Mesothelial cell of epicardium (in vitro differentiated cells): ENCODE data around the gene SLC6A15. TPM values are rescaled to one million over a fixed set of nuclear protein-coding genes. Genes with fewer than 3 reads are reported as not detected.

ENCODE experiments used
- DNase-seq, 2 experiments: peaks; one replicate each; pipeline ENCODE4 v3.0.0; 2021; ENCODE audit warnings: low spot score in 2 of 2; ENCODE audit not compliant: unreplicated experiment in 2 of 2
- H3K27ac Mint-ChIP-seq: 2 replicates; pipeline ENCODE4 v1.8.0; 2021; ENCODE audit warnings: mixed read lengths
- H3K27me3 Mint-ChIP-seq: 2 replicates; pipeline ENCODE4 v1.8.0; 2021; ENCODE audit warnings: low read depth, mixed read lengths
- H3K36me3 Mint-ChIP-seq: 2 replicates; pipeline ENCODE4 v1.8.0; 2021; ENCODE audit warnings: mixed read lengths
- H3K4me1 Mint-ChIP-seq: 2 replicates; pipeline ENCODE4 v1.8.0; 2021; ENCODE audit warnings: mixed read lengths
- H3K4me3 Mint-ChIP-seq: 2 replicates; pipeline ENCODE4 v1.8.0; 2021; ENCODE audit warnings: mild to moderate bottlenecking, moderate library complexity, mixed read lengths
- H3K9me3 Mint-ChIP-seq: 2 replicates; pipeline ENCODE4 v1.8.0; 2021; ENCODE audit warnings: mixed read lengths
- CTCF ChIP-seq: fragments of 200-600 bp; sonication (generic); IDR thresholded peaks from one replicate; pipeline ENCODE4 v1.5.0; 2021; ENCODE audit warnings: antibody characterized with exemption; ENCODE audit not compliant: unreplicated experiment
- total RNA-seq: library from RNA; stranded (reverse); gene quantifications from 3 replicates; pipeline ENCODE4 v1.2.1, GENCODE V29; 2021

Gene SLC6A15
- total RNA-seq, 1 donor from 2014 or later = 9.6 TPM

DNA sequence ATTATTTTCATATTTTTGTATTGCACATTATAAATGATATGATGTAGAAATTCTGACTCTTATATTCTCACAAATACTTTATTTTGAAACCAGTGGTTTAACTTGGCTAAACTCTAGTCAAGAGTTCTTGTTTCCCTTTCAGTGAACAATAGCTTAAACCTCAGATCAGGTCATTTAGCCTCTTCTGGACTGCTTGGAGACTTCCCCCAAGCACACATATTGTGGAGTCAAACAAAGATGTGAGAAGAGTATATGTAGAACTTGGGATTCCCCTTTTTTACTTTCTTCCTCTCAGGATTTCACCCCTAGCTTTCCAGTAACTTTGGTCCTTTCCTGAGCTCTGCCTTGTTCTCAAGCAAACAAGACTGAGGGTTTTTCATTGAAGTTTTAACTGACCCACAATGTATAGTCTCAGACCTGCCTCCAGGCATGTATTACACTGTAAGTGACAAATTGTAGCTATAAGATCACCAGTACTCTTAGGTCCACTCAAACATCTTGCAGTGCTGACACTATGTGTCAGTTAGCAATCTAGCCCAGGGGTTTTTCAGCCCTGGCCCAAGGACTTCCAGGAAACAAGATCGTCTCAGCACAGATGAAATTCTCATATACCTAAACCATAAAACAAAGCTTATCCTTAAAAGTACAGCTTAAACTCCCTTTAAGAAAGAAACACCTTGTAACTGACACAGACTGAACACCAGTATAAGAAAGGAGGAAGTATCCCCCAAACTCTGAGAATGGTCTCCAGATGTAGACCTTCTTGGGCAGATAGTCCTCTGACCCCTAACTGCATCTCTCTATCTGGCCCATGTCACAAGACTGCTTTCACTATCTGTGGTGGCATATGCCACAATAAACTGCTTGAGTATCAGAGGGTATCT is 98.6 kb downstream of the SLC6A15 start:
- Mint-ChIP-seq H3K4me3 (no peak overlapping the region), H3K27ac (no peak overlapping the region), H3K4me1 (peaks cover 16% of the 10 kb centered on the region), H3K9me3 (peaks cover 6% of the 10 kb centered on the region), H3K36me3 (peaks cover 2% of the 10 kb centered on the region), H3K27me3 (no peaks in the 10 kb centered on the region)
- TF ChIP-seq CTCF = no peak
- DNase-seq = no peak

DNA sequence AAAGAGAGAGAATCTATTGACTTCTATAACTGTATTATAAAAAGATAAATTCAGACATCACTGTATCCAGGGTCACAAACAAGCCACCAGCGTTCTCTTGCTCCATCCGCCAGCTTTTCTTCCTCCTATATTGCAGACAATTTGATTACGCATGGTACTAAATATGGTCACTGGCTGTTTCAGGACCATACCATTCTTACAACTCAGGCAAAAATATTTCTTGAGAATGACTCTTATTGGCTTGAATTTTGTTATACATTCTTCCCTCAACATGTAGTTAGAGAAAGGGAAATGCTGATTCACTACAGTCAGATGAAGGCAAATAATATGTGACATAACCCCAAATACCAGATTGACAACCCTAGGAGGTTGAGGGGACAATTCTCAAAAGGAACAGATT is 101.3 kb downstream of the SLC6A15 start:
- Mint-ChIP-seq H3K4me3 (no peak overlapping the region), H3K36me3 (no peaks in the 10 kb centered on the region), H3K27ac (no peak overlapping the region), H3K27me3 (no peaks in the 10 kb centered on the region), H3K4me1 (peaks cover 6% of the 10 kb centered on the region), H3K9me3 (peaks cover 4% of the 10 kb centered on the region)
- TF ChIP-seq CTCF = no peak
- no peak for DNase-seq

- DNase-seq = no peak
- H3K27ac Mint-ChIP-seq = no peak overlapping the region
- H3K36me3 Mint-ChIP-seq = no peaks in the 10 kb centered on the region
- no peak overlapping the region for H3K4me3 Mint-ChIP-seq
- peaks cover under 1% of the 10 kb centered on the region for H3K4me1 Mint-ChIP-seq
- peaks cover 4% of the 10 kb centered on the region for H3K9me3 Mint-ChIP-seq
- no peak for TF ChIP-seq CTCF
- no peaks in the 10 kb centered on the region for H3K27me3 Mint-ChIP-seq
Measured at GRCh38 chr12:84810611-84811010, 102.0 kb downstream of the SLC6A15 start.

Other genes with a start within 250 kb of the SLC6A15 start
- gene TSPAN19, start 123.5 kb upstream of the SLC6A15 start, total RNA-seq = 0.31 to 0.66 TPM (median 0.51 TPM) in 3 replicates
- 3.8 to 4.2 TPM (median 4.0 TPM) in 3 replicates for gene LRRIQ1, start 123.6 kb upstream of the SLC6A15 start, total RNA-seq